Caco-2 (cell line): Measurements from ENCODE around the gene NSUN3. TPM values are rescaled to one million over a fixed set of nuclear protein-coding genes. Genes with fewer than 3 reads are reported as not detected.

Experiments used
- BruUV-seq: library from RNA; stranded (reverse); fragments of 400-500 nt; replicated peaks from 2 replicates; lab custom pipeline; 2021; lab: Mats Ljungman, UMichigan
- CTCF ChIA-PET: fragments of 300-600 bp; sonication (Branson Sonifier 250); formaldehyde crosslinking; loops from one replicate; lab custom pipeline; 2022; ENCODE audit warnings: antibody characterized with exemption; lab: Charles Lee
- POLR2A ChIA-PET: fragments of 300-600 bp; sonication (Branson Sonifier 250); formaldehyde crosslinking; loops from one replicate; lab custom pipeline; 2022; ENCODE audit warnings: antibody characterized with exemption; lab: Charles Lee
- DNase-seq, 2 experiments: peaks; one replicate each; pipeline versions ENCODE4 v3.0.0 to v3.0.0-alpha.2; 2020 to 2022
- H3K27me3 ChIP-seq: replicated peaks from 2 replicates; pipeline ENCODE4 v1.6.0; 2011; ENCODE audit warnings: low read length; ENCODE audit not compliant: control insufficient read depth, insufficient read depth
- H3K36me3 ChIP-seq: 2 replicates; pipeline ENCODE4 v1.5.1; 2011; ENCODE audit warnings: low read length; ENCODE audit not compliant: control insufficient read depth, insufficient read depth
- H3K4me1 ChIP-seq: fragments of 250-450 bp; sonication (Bioruptor Pico); 2 replicates; pipeline ENCODE4 v1.5.1; 2020; ENCODE audit warnings: mild to moderate bottlenecking
- H3K4me3 ChIP-seq: 2 replicates; pipeline ENCODE4 v1.5.1; 2011; ENCODE audit warnings: low read depth, mild to moderate bottlenecking, control low read depth, low read length
- H3K9me3 ChIP-seq: fragments of 250-450 bp; sonication (Bioruptor Pico); 2 replicates; pipeline ENCODE4 v1.5.1; 2020; ENCODE audit warnings: mild to moderate bottlenecking, moderate library complexity
- H3K27ac Mint-ChIP-seq: one replicate; pipeline ENCODE4 v1.8.0; 2022; ENCODE audit warnings: mixed read lengths; ENCODE audit not compliant: unreplicated experiment
- H3K27me3 Mint-ChIP-seq: one replicate; pipeline ENCODE4 v1.8.0; 2022; ENCODE audit warnings: mixed read lengths; ENCODE audit not compliant: insufficient read depth, unreplicated experiment
- H3K36me3 Mint-ChIP-seq: one replicate; pipeline ENCODE4 v1.8.0; 2022; ENCODE audit warnings: mild to moderate bottlenecking, mixed read lengths; ENCODE audit not compliant: insufficient read depth, unreplicated experiment
- H3K4me1 Mint-ChIP-seq: one replicate; pipeline ENCODE4 v1.8.0; 2022; ENCODE audit warnings: low read depth, mixed read lengths; ENCODE audit not compliant: unreplicated experiment
- H3K4me3 Mint-ChIP-seq: one replicate; pipeline ENCODE4 v1.8.0; 2022; ENCODE audit warnings: mild to moderate bottlenecking, moderate library complexity, mixed read lengths; ENCODE audit not compliant: unreplicated experiment
- H3K9me3 Mint-ChIP-seq: one replicate; pipeline ENCODE4 v1.8.0; 2022; ENCODE audit warnings: mixed read lengths; ENCODE audit not compliant: unreplicated experiment
- intact Hi-C: fragments of 100-400 bp; cut with micrococcal nuclease; formaldehyde crosslinking; loops from one replicate; pipeline ENCODE4 v1.10.0; 2022; ENCODE audit not compliant: unreplicated experiment
- total RNA-seq: library from RNA; stranded (reverse); gene quantifications from 2 replicates; pipeline ENCODE4 v1.2.3, GENCODE V29; 2022
- TF ChIP-seq, protein P1 (sequence below), 2 experiments: fragments of 200-600 bp in 1 of 2; IDR thresholded peaks; 1 replicate in 1 of 2; 2 replicates in 1 of 2; pipeline versions ENCODE4 v1.5.1 to v1.8.0; 2011 to 2022; ENCODE audit warnings: antibody characterized with exemption in 1 of 2, control low read depth in 1 of 2, inconsistent platforms in 1 of 2, low read depth in 1 of 2, low read length in 1 of 2, mild to moderate bottlenecking in 1 of 2, moderate library complexity in 1 of 2; ENCODE audit not compliant: insufficient read depth in 1 of 2, severe bottlenecking in 1 of 2, unreplicated experiment in 1 of 2

The NSUN3 gene
- total RNA-seq, 1 experiment from 2014 or later = 7.1 TPM

DNA sequence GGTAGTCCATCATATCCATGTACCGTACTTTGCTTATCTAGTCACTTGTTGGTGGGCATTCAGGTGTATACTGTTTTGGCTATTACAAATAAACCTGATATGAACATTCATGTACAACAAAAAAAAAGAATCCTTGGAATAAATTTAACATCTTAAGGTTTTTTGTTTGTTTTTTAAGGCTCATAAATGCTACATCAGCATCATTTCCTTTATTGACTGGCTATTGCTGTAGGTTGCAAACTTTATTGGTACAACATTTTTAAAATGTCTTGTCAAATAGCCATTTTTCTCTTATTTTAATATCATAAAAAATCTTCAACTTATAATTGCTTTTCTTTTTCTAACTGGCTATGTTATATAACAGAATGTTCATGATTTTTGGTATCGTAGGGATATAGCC is 16.3 kb upstream of the NSUN3 start:
- TF ChIP-seq, protein P1, sequence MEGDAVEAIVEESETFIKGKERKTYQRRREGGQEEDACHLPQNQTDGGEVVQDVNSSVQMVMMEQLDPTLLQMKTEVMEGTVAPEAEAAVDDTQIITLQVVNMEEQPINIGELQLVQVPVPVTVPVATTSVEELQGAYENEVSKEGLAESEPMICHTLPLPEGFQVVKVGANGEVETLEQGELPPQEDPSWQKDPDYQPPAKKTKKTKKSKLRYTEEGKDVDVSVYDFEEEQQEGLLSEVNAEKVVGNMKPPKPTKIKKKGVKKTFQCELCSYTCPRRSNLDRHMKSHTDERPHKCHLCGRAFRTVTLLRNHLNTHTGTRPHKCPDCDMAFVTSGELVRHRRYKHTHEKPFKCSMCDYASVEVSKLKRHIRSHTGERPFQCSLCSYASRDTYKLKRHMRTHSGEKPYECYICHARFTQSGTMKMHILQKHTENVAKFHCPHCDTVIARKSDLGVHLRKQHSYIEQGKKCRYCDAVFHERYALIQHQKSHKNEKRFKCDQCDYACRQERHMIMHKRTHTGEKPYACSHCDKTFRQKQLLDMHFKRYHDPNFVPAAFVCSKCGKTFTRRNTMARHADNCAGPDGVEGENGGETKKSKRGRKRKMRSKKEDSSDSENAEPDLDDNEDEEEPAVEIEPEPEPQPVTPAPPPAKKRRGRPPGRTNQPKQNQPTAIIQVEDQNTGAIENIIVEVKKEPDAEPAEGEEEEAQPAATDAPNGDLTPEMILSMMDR (IDR thresholded peaks at IDR 0.05; ENCODE audit: insufficient read depth in 1 of 2, low read depth in 1 of 2, low read length in 1 of 2, severe bottlenecking in 1 of 2, unreplicated experiment in 1 of 2) = no peak
- Histone ChIP-seq H3K27me3 (no peaks in the 10 kb centered on the region), H3K4me3 (no peak overlapping the region), H3K4me1 (no peaks in the 10 kb centered on the region), H3K36me3 (no peaks in the 10 kb centered on the region), H3K9me3 (no peaks in the 10 kb centered on the region; the same call in 1 of the 2 replicates)
- Mint-ChIP-seq H3K27ac (no peak overlapping the region), H3K36me3 (peaks cover 32% of the 10 kb centered on the region), H3K27me3 (no peaks in the 10 kb centered on the region), H3K4me1 (no peaks in the 10 kb centered on the region), H3K4me3 (no peak overlapping the region), H3K9me3 (no peaks in the 10 kb centered on the region)
- intact Hi-C loops = no loop called here
- DNase-seq = no peak
- no TSS peak for BruUV-seq
- ChIA-PET CTCF (no interaction called here), POLR2A (no interaction called here)

DNA sequence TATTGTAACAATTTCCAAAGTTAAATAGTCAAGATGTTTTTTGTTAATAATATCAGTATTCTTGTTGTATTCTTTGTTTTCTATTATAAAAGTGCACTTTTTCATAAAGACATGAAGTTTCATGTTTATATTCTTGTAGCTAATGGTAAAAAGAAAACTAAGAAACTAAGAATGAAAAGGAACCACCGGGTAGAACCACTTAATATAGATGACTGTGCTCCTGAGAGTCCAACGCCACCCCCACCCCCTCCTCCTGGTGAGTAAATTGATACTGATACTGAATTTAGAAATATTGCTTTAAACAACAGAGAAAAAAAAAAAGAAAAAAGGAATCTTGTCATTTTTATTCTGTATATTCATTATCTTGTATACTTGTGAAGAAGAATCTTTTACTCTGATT is 13.6 kb upstream of the NSUN3 start:
- no peak overlapping the region for H3K4me3 ChIP-seq
- Mint-ChIP-seq H3K9me3 (no peaks in the 10 kb centered on the region), H3K4me1 (no peaks in the 10 kb centered on the region), H3K4me3 (no peak overlapping the region), H3K27ac (no peak overlapping the region), H3K36me3 (peaks cover 15% of the 10 kb centered on the region), H3K27me3 (no peaks in the 10 kb centered on the region)
- H3K36me3 ChIP-seq = no peaks in the 10 kb centered on the region
- no peaks in the 10 kb centered on the region for H3K27me3 ChIP-seq
- H3K4me1 ChIP-seq = no peaks in the 10 kb centered on the region
- intact Hi-C loops = no loop called here
- no peaks in the 10 kb centered on the region for H3K9me3 ChIP-seq
- TF ChIP-seq, protein P1 (IDR thresholded peaks at IDR 0.05; ENCODE audit: insufficient read depth in 1 of 2, low read depth in 1 of 2, low read length in 1 of 2, severe bottlenecking in 1 of 2, unreplicated experiment in 1 of 2) = no peak
- BruUV-seq = no TSS peak
- POLR2A ChIA-PET = no interaction called here
- CTCF ChIA-PET = no interaction called here
- DNase-seq = no peak

DNA sequence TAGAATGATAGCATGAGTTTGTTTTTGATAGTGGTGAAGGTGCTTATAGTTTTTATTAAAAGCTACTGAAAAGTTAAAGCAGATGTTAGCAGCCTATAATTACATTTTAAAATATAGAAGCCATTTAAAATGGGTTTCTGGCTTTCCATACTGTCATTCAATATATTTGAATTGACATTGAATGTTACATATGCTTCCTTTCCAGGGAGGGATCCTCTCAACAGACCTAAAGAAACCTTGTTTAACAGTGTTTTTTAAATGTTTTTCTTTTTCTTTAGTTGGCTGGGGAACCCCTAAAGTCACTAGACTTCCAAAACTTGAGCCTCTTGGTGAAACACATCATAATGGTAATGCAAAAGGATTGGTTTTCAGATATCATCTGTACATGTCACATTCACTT is 12.3 kb upstream of the NSUN3 start:
- H3K4me1 Mint-ChIP-seq = no peaks in the 10 kb centered on the region
- ChIA-PET CTCF (no interaction called here), POLR2A (no interaction called here)
- H3K36me3 ChIP-seq = no peaks in the 10 kb centered on the region
- intact Hi-C loops = no loop called here
- H3K27ac Mint-ChIP-seq = no peak overlapping the region
- peaks cover 2% of the 10 kb centered on the region for H3K36me3 Mint-ChIP-seq
- H3K4me3 Mint-ChIP-seq = no peak overlapping the region
- no peak for DNase-seq
- TF ChIP-seq, protein P1 (IDR thresholded peaks at IDR 0.05; ENCODE audit: insufficient read depth in 1 of 2, low read depth in 1 of 2, low read length in 1 of 2, severe bottlenecking in 1 of 2, unreplicated experiment in 1 of 2) = no peak
- no peaks in the 10 kb centered on the region for H3K27me3 Mint-ChIP-seq
- no TSS peak for BruUV-seq
- no peaks in the 10 kb centered on the region for H3K9me3 Mint-ChIP-seq
- H3K4me1 ChIP-seq = no peaks in the 10 kb centered on the region
- H3K27me3 ChIP-seq = no peaks in the 10 kb centered on the region
- H3K9me3 ChIP-seq = no peaks in the 10 kb centered on the region
- H3K4me3 ChIP-seq = no peak overlapping the region
